ENCODE data around the gene KIF25.

GRCh38 chr6:168078175-168078942 is 80.9 kb downstream of the KIF25 start:
- TF ChIP-seq YY1 (IDR thresholded peaks at IDR 0.05; ENCODE audit: insufficient read depth, insufficient read length) (no peak), ZNF274 (IDR thresholded peaks at IDR 0.05; ENCODE audit: low read depth, low read length) (no peak)

Data from NT2/D1 (cell line).